Smooth muscle cell (in vitro differentiated cells): ENCODE results near the gene SMIM1. TPM values are rescaled to one million over a fixed set of nuclear protein-coding genes. Genes with fewer than 3 reads are reported as not detected.

Source experiments
- DNase-seq: peaks from one replicate; lab custom pipeline; 2025; ENCODE audit not compliant: unreplicated experiment; lab: John Stamatoyannopoulos, UW
- H2AFZ ChIP-seq: fragments of 200-600 bp; sonication (generic); 2 replicates; pipeline ENCODE4 v1.6.0; 2016; ENCODE audit warnings: antibody characterized with exemption, low read depth, mild to moderate bottlenecking
- H3F3A ChIP-seq: fragments of 200-600 bp; sonication (generic); 2 replicates; pipeline ENCODE4 v1.6.0; 2017; ENCODE audit warnings: antibody characterized with exemption, low read depth
- H3K27ac ChIP-seq: fragments of 200-600 bp; sonication (generic); 2 replicates; pipeline ENCODE4 v1.5.1; 2016; ENCODE audit warnings: low read depth, mild to moderate bottlenecking
- H3K27me3 ChIP-seq: fragments of 200-600 bp; sonication (generic); 2 replicates; pipeline ENCODE4 v1.6.1; 2016; ENCODE audit warnings: low read depth, mild to moderate bottlenecking
- H3K36me3 ChIP-seq: fragments of 200-600 bp; sonication (generic); 2 replicates; pipeline ENCODE4 v1.5.1; 2016; ENCODE audit warnings: low read depth
- H3K4me1 ChIP-seq: fragments of 200-600 bp; sonication (generic); 2 replicates; pipeline ENCODE4 v1.5.1; 2016; ENCODE audit warnings: low read depth
- H3K4me2 ChIP-seq: fragments of 200-600 bp; sonication (generic); 2 replicates; pipeline ENCODE4 v1.6.0; 2016; ENCODE audit warnings: mild to moderate bottlenecking
- H3K4me3 ChIP-seq: fragments of 200-600 bp; sonication (generic); 2 replicates; pipeline ENCODE4 v1.5.1; 2016; ENCODE audit warnings: mild to moderate bottlenecking
- H3K79me2 ChIP-seq: fragments of 200-600 bp; sonication (generic); 2 replicates; pipeline ENCODE4 v1.6.0; 2016; ENCODE audit warnings: low read depth, mild to moderate bottlenecking
- H3K9ac ChIP-seq: fragments of 200-600 bp; sonication (generic); 2 replicates; pipeline ENCODE4 v1.6.0; 2016; ENCODE audit warnings: low read depth
- H3K9me3 ChIP-seq: fragments of 200-600 bp; sonication (generic); replicated peaks from 2 replicates; pipeline ENCODE4 v1.5.1; 2016; ENCODE audit warnings: low read depth
- H4K20me1 ChIP-seq: fragments of 200-600 bp; sonication (generic); 2 replicates; pipeline ENCODE4 v1.6.0; 2016; ENCODE audit warnings: low read depth
- CTCF ChIP-seq: fragments of 200-600 bp; sonication (generic); IDR thresholded peaks from 2 replicates; pipeline ENCODE4 v1.5.1; 2017; ENCODE audit warnings: borderline replicate concordance, mild to moderate bottlenecking, antibody characterized with exemption; ENCODE audit not compliant: insufficient read depth, poor library complexity, severe bottlenecking
- WGBS: methylation state at CpG from one replicate; pipeline ENCODE4 v1.1.7; 2016; ENCODE audit warnings: low lambda C conversion rate; 5-methylcytosine and 5-hydroxymethylcytosine counted together
- polyA plus RNA-seq: library from polyadenylated mRNA; unstranded; fragments of >200 nt; fragmentation: Nextera tagmentation; extraction: Ambion mirVana; gene quantifications from 2 replicates; pipeline ENCODE4 v1.2.1, GENCODE V29; 2016
- total RNA-seq: library from RNA; depleted of rRNA; stranded (reverse); fragments of >200 nt; gene quantifications from 2 replicates; pipeline ENCODE4 v1.2.3, GENCODE V29; 2014

The SMIM1 gene
- total and polyA plus RNA-seq, 2 experiments from 2014 or later: 1.3 to 14.9 TPM

GRCh38 chr1:3776231-3776961, 3.8 kb downstream of the SMIM1 start:
- no peak for DNase-seq
- no peak overlapping the region for H2AFZ ChIP-seq
- no peaks in the 10 kb centered on the region for H4K20me1 ChIP-seq
- peaks cover 15% of the 10 kb centered on the region for H3K4me1 ChIP-seq
- H3K27me3 ChIP-seq: no peaks in the 10 kb centered on the region
- WGBS: 89% methylated on average over 16 of the region's 21 CpGs
- no peak overlapping the region for H3K4me2 ChIP-seq
- peaks cover 3% of the 10 kb centered on the region for H3K36me3 ChIP-seq
- H3F3A ChIP-seq: peaks cover 3% of the 10 kb centered on the region
- no peaks in the 10 kb centered on the region for H3K79me2 ChIP-seq
- H3K9me3 ChIP-seq: no peaks in the 10 kb centered on the region
- no peak overlapping the region for H3K9ac ChIP-seq
- H3K4me3 ChIP-seq: no peak overlapping the region
- TF ChIP-seq CTCF: no peak
- H3K27ac ChIP-seq: no peak overlapping the region

GRCh38 chr1:3777078-3777547, 4.6 kb downstream of the SMIM1 start:
- H3K79me2 ChIP-seq: no peaks in the 10 kb centered on the region
- H3K9ac ChIP-seq: no peak overlapping the region
- no peak for DNase-seq
- TF ChIP-seq CTCF: no peak
- H3K36me3 ChIP-seq: peaks cover 5% of the 10 kb centered on the region
- peaks cover 12% of the 10 kb centered on the region for H3K4me1 ChIP-seq
- peaks cover 3% of the 10 kb centered on the region for H3F3A ChIP-seq
- H3K27ac ChIP-seq: no peak overlapping the region
- H3K4me2 ChIP-seq: no peak overlapping the region
- H2AFZ ChIP-seq: no peak overlapping the region
- H4K20me1 ChIP-seq: no peaks in the 10 kb centered on the region
- H3K9me3 ChIP-seq: no peaks in the 10 kb centered on the region
- no peak overlapping the region for H3K4me3 ChIP-seq
- WGBS: 86% methylated on average over 10 of the region's 10 CpGs
- H3K27me3 ChIP-seq: no peaks in the 10 kb centered on the region

GRCh38 chr1:3777647-3778589, 5.4 kb downstream of the SMIM1 start:
- no peak overlapping the region for H3K9ac ChIP-seq
- H3K79me2 ChIP-seq: no peaks in the 10 kb centered on the region
- no peak overlapping the region for H3K4me3 ChIP-seq
- H3K36me3 ChIP-seq: peaks cover 5% of the 10 kb centered on the region
- H3K27me3 ChIP-seq: no peaks in the 10 kb centered on the region
- H2AFZ ChIP-seq: no peak overlapping the region
- 86% methylated on average over 20 of the region's 20 CpGs for WGBS
- peaks cover 12% of the 10 kb centered on the region for H3K4me1 ChIP-seq
- no peaks in the 10 kb centered on the region for H3K9me3 ChIP-seq
- no peak overlapping the region for H3K27ac ChIP-seq
- no peaks in the 10 kb centered on the region for H4K20me1 ChIP-seq
- peaks cover 3% of the 10 kb centered on the region for H3F3A ChIP-seq
- no peak for DNase-seq
- no peak for TF ChIP-seq CTCF
- no peak overlapping the region for H3K4me2 ChIP-seq
